GM11168 (cell line): ENCODE measurements around the gene SRMS.

Experiments used
- in situ Hi-C: fragments of 300-500 bp; cut with MboI; formaldehyde crosslinking; loops from one replicate; pipeline ENCODE4 v1.12.0; 2022; ENCODE audit warnings: low sequenced_read_pairs; ENCODE audit not compliant: unreplicated experiment

Gene SRMS

GRCh38 chr20:63508072-63508768, 39.3 kb downstream of the SRMS start:
- in situ Hi-C loops, result no loop called here

- in situ Hi-C loops, result no loop called here
Measured at GRCh38 chr20:63507083-63507743, 40.3 kb downstream of the SRMS start.

- in situ Hi-C loops, result no loop called here
Measured at GRCh38 chr20:63505723-63506122, 41.8 kb downstream of the SRMS start.

- in situ Hi-C loops, result no loop called here
Measured at GRCh38 chr20:63505281-63505680, 42.3 kb downstream of the SRMS start.

GRCh38 chr20:63504642-63505041, 42.9 kb downstream of the SRMS start:
- in situ Hi-C loops, result no loop called here

- in situ Hi-C loops, result no loop called here
Measured at GRCh38 chr20:63503524-63503923, 44.0 kb downstream of the SRMS start.

- in situ Hi-C loops, result no loop called here
Measured at GRCh38 chr20:63502671-63503172, 44.8 kb downstream of the SRMS start.

GRCh38 chr20:63501818-63502670, 45.5 kb downstream of the SRMS start:
- in situ Hi-C loops, result no loop called here

- in situ Hi-C loops, result no loop called here
Measured at GRCh38 chr20:63500902-63501817, 46.4 kb downstream of the SRMS start.

GRCh38 chr20:63500151-63500901, 47.2 kb downstream of the SRMS start:
- in situ Hi-C loops, result no loop called here

- in situ Hi-C loops, result no loop called here
Measured at GRCh38 chr20:63499338-63499969, 48.1 kb downstream of the SRMS start.

- in situ Hi-C loops, result no loop called here
Measured at GRCh38 chr20:63498960-63499337, 48.6 kb downstream of the SRMS start, which contains the start of gene EEF1A2. Gene EEF1A2, minus strand, starts transcription at chr20:63499083. Its CDS starts 1,320 bp downstream, at chr20:63497763.

GRCh38 chr20:63497946-63498935, 49.3 kb downstream of the SRMS start:
- in situ Hi-C loops, result no loop called here

GRCh38 chr20:63497138-63497945, 50.2 kb downstream of the SRMS start:
- in situ Hi-C loops, result no loop called here

GRCh38 chr20:63496596-63497120, 50.9 kb downstream of the SRMS start:
- in situ Hi-C loops, result no loop called here
